HG02623 (cell line): ENCODE data around the gene NPHP1.
"Not testable (repeated sequence)": the region's sequence is repeated elsewhere in the genome, so short reads cannot be mapped to it uniquely, and the experiment has no call there.

ENCODE experiments used
- ATAC-seq: cut with Tn5 transposase; IDR thresholded peaks from one replicate; pipeline ENCODE4 v1.9.1; 2021; ENCODE audit warnings: moderate library complexity; ENCODE audit not compliant: unreplicated experiment

NPHP1 gene

GRCh38 chr2:110131166-110131565, 73.6 kb downstream of the NPHP1 start:
- no peak for ATAC-seq

GRCh38 chr2:110130757-110131156, 74.1 kb downstream of the NPHP1 start:
- ATAC-seq = no peak

GRCh38 chr2:110126906-110127305, 77.9 kb downstream of the NPHP1 start:
- no peak for ATAC-seq

- ATAC-seq = no peak
Measured at GRCh38 chr2:110126086-110126773, 78.6 kb downstream of the NPHP1 start.

GRCh38 chr2:110124939-110125691, 79.7 kb downstream of the NPHP1 start:
- ATAC-seq = no peak

GRCh38 chr2:110124038-110124825, 80.6 kb downstream of the NPHP1 start:
- ATAC-seq = no peak

- ATAC-seq = no peak
Measured at GRCh38 chr2:110121592-110121991, 83.2 kb downstream of the NPHP1 start.

- no peak for ATAC-seq
Measured at GRCh38 chr2:110121052-110121334, 83.8 kb downstream of the NPHP1 start.

GRCh38 chr2:110120171-110121051, 84.4 kb downstream of the NPHP1 start:
- no peak for ATAC-seq

- ATAC-seq = no peak
Measured at GRCh38 chr2:110116033-110116710, 88.6 kb downstream of the NPHP1 start.

GRCh38 chr2:110115291-110116032, 89.4 kb downstream of the NPHP1 start, which contains the start of gene MALL:
Gene MALL (minus strand): TSS chr2:110115822. CDS start chr2:110115792, 30 bp downstream.
- no peak for ATAC-seq

- ATAC-seq = no peak
Measured at GRCh38 chr2:110114831-110115255, 90.0 kb downstream of the NPHP1 start.

- ATAC-seq = no peak
Measured at GRCh38 chr2:110113961-110114591, 90.7 kb downstream of the NPHP1 start.

GRCh38 chr2:110108291-110108690, 96.5 kb downstream of the NPHP1 start:
- ATAC-seq = not testable (repeated sequence)

GRCh38 chr2:110107092-110108079, 97.4 kb downstream of the NPHP1 start:
- no peak for ATAC-seq

GRCh38 chr2:110106642-110107041, 98.2 kb downstream of the NPHP1 start:
- ATAC-seq = no peak

GRCh38 chr2:110105608-110106467, 99.0 kb downstream of the NPHP1 start:
- ATAC-seq = no peak
